ENCODE data around the gene CCDC34.
"Not testable (repeated sequence)": the region's sequence is repeated elsewhere in the genome, so short reads cannot be mapped to it uniquely, and the experiment has no call there.

The CCDC34 gene

GRCh38 chr11:27339941-27340340 lies 23.1 kb downstream of the CCDC34 start:
- TF ChIP-seq CTCF (IDR thresholded peaks at IDR 0.05; ENCODE audit: extremely low read depth, missing control alignments): no peak
- DNase-seq (ENCODE audit: low spot score): no peak

GRCh38 chr11:27334764-27335163 lies 28.3 kb downstream of the CCDC34 start:
- not testable (repeated sequence) for DNase-seq (ENCODE audit: low spot score)

GRCh38 chr11:27331981-27332380 lies 31.0 kb downstream of the CCDC34 start:
- no peak for DNase-seq (ENCODE audit: low spot score)
- TF ChIP-seq CTCF (IDR thresholded peaks at IDR 0.05; ENCODE audit: extremely low read depth, missing control alignments): no peak

- no peak for TF ChIP-seq CTCF (IDR thresholded peaks at IDR 0.05; ENCODE audit: extremely low read depth, missing control alignments)
Observed at GRCh38 chr11:27330633-27331270, 32.3 kb downstream of the CCDC34 start.

GRCh38 chr11:27329867-27330632 lies 33.0 kb downstream of the CCDC34 start:
- TF ChIP-seq CTCF (IDR thresholded peaks at IDR 0.05; ENCODE audit: extremely low read depth, missing control alignments): no peak
- DNase-seq (ENCODE audit: low spot score): no peak

More at GRCh38 chr11:27330633-27331270, 32.3 kb downstream of the CCDC34 start:
- DNase-seq (ENCODE audit: low spot score): no peak

GRCh38 chr11:27328614-27329013 lies 34.4 kb downstream of the CCDC34 start:
- TF ChIP-seq CTCF (IDR thresholded peaks at IDR 0.05; ENCODE audit: extremely low read depth, missing control alignments): no peak
- no peak for DNase-seq (ENCODE audit: low spot score)

GRCh38 chr11:27327064-27327463 lies 36.0 kb downstream of the CCDC34 start:
- DNase-seq (ENCODE audit: low spot score): not testable (repeated sequence)

GRCh38 chr11:27322196-27322595 lies 40.8 kb downstream of the CCDC34 start:
- not testable (repeated sequence) for DNase-seq (ENCODE audit: low spot score)

- DNase-seq (ENCODE audit: low spot score): not testable (repeated sequence)
Observed at GRCh38 chr11:27321340-27321739, 41.7 kb downstream of the CCDC34 start.
